ENCODE results near the gene PSD2.

Gene PSD2

DNA sequence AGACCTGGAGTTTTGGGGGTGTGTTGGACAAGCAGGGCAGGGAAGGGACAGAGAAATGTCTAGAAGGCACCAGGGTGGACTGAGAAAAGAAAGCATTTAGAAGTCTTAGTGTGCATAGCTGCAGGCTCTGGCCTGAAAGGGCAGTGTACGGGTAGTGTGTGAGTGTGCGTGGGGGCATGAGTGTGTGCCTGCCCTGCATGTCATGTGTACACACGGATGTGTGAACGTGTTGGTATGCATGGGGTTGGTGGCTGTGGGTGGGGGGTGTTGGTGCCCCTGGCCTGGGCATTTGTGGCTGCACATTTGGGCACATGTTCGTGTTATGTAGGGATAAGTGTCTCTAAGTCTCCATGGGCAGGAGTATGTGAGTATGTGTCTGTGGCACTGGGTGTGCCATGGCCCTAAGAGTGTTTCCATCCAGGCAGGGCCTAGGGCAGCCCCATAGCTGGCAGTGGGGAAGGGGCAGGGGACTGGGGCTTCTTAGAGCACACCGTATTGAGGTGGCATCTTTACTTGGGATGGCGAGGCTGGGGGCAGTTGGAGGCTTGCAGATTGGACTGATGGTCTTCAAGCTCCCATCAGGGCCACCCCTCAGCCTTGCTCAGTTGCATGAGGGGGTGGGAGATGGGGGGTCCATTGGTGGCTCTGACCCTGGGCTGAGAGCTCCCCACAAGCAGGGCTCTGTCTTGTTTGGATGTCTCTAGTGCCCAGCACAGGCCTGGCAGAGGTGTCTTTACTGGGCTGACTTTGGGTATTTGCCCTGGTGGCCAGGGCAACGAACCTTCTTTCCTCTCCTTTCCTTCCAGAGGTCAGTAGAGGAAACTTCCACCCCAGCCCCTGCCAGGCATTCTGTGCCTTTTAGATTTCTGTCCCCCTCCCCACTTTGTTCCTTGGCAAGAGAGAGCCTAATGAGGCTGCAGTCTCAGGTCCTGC lies 15.0 kb downstream of the PSD2 start:
- peak in 16 of 51 donors; percentile 14 to 64 (median 40) for DNase-seq

DNA sequence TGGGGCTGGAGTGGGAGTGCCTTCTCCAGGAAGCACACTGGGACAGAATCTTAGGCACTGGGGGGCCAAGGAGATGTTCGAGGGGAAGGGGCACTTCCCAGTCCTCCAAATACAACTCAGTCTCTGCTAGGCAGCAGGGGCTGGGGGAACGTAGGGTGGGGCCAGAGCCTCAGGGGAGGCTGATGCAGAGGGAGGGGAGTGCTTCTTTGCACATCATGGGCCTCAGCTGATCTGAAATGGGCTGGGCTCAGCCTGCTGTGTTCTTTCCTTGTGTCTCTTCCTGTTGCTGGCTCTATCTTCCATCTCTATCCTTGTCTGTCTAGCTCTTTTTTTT lies 15.6 kb downstream of the PSD2 start:
- DNase-seq, result no peak

DNA sequence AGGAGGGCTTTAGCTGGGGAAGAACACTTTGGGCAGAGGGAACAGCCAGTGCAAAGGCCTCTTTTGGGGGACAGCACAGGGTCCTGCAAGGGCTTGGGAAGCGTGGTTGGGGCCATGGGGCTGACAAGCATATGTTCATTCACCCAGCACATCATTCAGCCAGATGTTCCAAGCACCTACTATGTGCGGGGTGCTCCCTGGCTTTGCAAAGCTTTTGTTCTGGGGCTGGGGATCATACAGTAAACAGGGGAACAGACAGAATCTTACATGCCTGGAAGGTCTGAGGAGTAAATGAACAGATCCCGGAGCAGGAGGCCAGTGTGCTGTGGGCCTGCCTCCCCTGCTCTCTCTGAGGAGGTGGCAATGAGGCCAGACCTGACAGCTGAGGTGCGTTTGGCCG lies 16.7 kb downstream of the PSD2 start:
- no peak for DNase-seq

DNA sequence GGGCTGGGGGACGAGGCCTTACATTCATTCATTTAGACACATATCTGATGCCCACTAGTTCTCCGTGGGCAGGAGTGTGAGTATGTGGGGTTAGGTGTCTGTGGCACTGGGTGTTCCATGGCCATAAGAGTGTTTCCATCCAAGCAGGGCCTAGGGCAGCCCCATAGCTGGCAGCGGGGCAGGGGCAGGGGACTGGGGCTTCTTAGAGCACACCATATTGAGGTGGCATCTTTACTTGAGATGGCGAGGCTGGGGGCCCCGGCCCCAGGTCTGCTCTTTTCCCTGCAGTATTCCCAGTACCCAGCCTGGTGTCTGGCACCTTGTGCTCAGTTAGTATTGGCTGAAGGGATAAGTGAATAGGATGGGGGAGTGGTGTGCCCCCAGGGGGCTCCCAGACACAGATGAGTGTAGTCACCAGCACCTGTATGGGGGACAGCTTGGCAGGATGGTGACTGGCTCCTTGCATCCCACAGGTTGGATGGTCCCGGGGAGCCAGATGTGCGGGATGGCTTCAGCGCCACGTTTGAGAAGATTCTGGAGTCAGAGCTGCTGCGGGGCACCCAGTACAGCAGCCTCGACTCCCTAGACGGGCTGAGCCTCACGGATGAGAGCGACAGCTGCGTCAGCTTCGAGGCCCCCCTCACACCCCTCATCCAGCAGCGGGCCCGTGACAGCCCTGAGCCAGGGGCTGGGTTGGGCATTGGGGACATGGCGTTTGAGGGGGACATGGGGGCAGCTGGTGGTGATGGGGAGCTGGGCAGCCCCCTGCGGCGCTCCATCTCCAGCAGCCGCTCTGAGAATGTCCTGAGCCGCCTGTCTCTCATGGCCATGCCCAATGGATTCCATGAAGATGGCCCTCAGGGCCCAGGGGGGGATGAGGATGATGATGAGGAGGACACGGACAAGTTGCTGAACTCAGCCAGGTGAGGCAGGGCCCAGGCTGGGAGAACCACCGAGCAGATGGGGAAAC lies 17.5 kb downstream of the PSD2 start:
- no peak for DNase-seq

DNA sequence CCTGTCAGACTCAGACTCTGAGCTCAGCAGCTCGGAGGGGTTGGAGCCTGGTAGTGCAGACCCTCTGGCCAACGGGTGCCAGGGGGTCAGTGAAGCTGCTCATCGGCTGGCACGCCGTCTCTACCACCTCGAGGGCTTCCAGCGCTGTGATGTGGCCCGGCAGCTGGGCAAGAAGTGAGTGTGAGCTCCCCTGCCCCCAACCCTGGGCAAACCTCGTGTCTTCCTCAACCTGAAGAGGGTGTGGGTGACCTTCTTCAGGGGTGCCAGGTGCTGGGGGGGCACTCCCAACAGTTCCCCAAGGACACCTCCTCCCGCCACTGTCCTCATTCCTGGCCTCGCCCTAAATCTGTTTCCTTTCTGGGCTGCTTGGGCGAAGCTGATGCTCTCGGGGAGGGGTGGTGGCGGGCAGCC lies 18.6 kb downstream of the PSD2 start:
- DNase-seq, result no peak

DNA sequence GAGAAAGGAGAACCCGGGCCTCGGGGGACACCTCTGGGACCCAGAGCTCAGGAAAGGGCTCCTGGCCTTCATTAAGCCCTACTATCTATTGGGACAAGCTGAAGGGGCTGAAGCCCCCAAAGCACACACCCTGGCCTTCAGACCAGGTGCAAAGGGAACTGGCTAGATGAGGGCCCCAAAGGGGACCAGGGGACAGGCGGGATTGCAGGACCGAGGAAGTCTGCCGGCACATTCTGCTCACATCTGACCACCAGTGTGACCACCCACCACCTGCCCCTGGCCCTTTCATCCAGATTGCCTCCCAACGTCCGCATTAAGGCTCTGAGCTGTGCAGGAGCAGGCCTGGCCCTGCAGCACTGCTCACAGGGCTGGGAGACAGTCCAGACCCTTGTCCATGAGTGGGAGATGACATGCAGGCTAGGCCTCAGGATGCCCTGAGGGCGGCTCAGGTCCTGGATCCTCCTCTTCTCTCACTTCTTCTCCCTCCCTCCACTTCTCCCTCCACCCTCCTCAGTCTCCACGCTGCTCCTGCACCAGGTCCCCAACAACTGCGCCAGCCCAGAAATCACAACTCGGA lies 19.2 kb downstream of the PSD2 start:
- DNase-seq, result no peak

DNA sequence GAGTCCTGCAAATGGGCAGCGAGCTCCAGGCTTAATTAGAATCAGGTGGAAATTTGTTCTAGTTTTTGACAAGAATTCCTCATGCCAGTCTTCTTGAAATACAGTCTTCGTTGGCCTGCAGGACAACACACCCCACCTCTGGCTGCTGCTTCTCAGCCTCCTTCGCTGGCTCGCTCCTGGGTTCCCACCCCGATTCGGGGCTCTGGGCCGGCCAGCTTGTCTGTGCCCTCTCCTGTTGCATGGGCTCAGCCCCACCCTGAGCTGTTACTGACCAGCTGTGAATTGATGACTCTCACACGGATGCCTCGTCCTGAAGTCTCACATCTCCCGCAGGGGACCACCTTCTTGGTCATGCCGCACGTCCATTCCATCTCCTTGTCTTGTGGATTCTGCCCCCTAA lies 21.0 kb downstream of the PSD2 start:
- DNase-seq, result no peak

DNA sequence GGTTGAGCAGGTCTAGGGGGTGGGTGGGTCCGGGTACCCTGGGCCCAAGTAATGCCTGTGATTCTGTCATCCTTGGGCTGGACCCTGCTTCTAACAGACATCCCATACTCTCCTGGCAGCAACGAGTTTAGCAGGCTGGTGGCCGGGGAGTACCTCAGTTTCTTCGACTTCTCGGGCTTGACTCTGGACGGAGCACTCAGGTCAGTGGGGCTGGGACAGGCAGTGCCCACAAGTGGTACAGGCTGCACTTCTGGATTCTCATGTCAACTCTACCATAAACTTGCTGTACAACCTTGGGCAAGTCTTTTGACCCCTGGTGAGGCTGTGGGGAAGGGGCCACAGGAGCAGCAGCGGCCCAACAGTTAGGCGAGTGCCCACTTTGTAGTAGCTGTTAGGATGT lies 21.8 kb downstream of the PSD2 start:
- no peak for DNase-seq

DNA sequence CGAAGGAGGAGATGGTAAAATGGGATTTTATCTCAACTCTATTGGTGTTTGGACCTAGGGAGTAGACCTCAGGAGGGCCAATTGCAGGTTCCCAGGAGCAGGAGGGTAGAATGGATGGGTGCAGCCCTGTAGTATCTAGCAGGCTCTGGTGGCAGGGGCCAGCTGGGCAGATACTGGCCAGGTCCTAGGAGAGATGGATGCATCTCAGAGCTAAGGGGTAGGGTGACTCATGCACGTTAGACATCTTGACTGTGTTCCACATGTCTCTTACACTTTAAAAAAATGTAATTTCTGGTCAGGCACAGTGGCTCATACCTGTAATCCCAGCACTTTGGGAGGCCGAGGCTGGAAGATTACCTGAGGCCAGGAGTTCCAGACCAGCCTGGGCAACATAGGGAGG lies 22.4 kb downstream of the PSD2 start:
- no peak for DNase-seq

DNA sequence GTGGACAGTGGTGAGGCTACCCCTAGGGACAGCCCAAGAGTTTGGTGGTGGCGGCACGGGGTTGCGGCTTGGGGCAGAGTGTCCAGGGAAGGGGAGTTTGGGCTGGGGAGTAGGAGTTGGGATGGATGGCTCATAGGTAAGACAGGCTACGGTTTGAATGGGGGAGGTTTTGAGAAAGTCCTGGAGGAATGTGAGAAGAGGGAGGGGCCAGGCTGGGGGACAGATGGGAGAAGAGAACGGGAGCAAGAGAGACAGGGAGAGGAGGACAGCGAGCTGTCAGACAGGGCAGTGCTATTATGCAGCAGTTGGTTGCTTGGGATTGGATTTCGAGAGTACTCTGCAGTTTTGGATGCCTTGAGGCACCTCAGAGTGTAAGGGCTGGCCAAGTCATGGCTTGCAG lies 24.5 kb downstream of the PSD2 start:
- DNase-seq, result no peak

DNA sequence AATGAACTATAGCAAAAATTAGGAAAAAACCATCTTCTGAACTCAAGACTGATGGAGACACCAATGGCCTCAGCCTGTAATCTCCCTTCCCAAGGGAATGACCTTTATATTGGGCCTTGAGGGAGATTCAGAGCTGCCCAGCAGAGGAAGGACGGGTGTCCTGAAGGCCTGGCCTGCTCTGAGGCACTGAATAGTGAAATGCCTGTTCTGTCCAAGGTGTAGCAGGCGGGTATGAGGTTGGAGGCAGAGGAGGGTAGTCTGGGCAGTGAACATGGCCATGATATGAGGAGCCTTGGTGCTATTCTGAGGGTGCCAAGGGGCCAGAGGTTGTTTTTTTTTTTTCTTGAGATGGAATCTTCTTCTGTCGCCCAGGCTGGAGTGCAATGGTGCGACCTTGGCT lies 25.0 kb downstream of the PSD2 start:
- DNase-seq, result no peak

DNA sequence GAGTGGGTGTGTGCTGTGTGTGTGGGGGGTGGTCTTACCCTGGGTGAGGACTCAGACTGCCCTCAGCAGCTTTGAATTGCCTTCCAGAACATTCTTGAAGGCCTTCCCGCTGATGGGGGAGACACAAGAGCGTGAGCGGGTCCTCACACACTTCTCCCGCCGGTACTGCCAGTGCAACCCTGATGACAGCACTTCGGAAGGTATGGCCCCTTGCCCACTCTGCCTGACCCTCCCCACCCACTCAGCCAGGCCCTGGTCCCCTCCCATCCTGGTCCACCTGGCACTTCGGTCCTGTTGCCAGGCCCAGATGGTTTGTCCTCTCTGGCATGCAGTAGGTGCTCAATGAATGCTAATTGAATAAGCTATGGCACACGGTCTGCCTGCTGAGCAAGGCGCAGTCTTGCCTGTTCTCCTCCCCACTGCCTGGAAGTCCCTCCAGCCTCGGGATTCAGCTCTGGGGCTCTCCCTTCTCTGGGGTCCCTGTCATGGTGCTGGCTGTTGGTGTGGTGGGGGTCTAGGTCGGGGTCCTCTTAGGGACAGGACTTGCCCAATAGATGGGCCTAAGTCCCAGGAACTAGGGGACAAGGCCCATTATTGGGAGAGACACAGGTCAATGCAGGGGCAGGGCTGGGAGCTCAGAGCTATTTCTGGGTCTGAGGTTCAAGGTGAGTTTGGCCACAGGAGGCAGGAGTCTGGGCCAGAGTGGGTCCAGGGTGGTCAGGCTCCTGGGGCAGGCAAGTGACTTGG lies 26.4 kb downstream of the PSD2 start:
- no peak for DNase-seq

DNA sequence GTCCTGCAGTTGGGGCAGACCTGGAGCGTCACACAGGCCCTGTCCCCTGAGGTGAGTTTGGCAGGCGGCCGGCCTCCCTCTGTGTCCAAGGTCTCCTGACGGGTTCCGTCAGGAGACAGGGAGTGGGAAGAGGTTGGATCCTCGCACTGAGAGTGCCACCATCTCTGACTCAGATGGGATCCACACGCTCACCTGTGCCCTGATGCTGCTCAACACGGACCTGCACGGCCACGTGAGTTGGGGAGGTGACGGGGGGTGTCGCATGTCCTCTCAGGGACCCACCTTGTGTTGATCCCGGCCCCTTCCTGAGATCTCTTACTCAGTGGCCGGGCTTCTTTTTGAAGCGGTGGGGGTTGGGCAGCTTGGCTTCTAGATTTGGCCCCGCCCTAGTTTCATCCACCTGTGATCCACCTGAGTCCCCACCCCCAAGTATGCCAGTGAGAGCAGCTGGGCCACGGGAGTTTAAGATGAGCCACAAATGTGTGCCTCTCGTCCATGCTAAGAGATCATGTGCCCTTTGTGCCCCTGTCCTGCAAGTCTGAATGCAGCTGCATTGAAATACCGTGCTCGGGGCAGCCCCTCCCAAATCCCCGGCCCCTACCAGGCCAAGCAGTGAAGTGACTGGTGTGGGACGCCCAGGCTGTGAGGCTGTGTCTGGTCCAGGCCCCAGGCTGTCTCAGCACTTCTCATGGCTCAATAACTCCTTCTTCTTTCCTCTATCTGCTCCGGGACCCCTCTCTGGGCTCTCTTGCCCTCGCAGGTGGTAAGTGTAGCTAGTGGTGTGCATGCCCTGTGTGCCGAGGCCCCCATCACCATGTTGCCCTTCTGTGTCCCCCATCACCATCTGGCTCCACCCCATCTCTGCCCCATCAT lies 27.2 kb downstream of the PSD2 start:
- no peak for DNase-seq

DNA sequence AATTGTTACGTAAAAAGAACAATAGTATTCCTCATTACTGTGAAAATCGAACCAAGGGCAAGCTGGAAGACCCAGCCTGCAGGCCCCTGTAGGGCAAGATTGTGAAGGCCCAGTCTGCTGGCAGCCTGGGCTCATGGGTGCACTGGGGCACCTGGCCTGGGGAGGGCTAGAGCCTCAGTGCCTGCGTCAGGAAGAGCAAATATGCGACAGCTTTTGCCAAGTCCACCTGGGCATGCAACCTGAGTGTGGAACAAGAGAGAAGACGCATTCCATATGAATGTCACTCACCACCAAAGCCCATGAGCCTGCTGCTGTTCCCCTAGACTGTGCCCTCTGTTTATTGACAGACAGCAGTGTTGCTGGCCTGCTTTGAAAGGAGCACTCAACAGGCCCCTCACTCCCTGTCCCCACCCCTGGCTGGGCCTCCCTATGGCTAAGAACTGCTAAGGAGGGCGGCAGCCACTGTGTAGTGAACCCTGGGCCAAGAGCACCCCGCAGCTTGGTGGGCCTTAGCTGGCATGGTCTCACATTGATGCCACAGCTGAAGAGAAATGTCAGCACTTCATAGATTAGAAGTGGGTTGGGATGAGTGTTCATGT lies 28.2 kb downstream of the PSD2 start:
- no peak for DNase-seq

DNA sequence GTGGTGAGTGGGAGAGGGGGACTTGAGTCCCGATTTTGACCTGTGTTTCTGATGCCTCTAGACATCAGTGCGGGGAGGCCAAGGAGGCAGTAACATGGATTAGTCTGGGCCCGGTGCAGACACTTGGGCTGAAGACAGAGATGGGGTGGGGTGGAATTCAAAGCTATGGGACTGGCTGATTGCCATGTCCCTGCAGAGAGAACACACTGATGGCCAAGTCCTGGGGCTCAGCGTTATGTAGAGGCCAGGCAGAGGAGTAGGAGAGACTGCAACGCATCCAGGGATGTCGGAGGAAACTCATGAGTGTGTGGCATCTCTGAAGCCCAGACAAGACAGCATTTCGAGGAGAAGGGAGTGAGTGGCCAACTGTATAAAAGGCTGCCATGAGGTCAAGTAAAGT lies 30.1 kb downstream of the PSD2 start:
- DNase-seq, result no peak

DNA sequence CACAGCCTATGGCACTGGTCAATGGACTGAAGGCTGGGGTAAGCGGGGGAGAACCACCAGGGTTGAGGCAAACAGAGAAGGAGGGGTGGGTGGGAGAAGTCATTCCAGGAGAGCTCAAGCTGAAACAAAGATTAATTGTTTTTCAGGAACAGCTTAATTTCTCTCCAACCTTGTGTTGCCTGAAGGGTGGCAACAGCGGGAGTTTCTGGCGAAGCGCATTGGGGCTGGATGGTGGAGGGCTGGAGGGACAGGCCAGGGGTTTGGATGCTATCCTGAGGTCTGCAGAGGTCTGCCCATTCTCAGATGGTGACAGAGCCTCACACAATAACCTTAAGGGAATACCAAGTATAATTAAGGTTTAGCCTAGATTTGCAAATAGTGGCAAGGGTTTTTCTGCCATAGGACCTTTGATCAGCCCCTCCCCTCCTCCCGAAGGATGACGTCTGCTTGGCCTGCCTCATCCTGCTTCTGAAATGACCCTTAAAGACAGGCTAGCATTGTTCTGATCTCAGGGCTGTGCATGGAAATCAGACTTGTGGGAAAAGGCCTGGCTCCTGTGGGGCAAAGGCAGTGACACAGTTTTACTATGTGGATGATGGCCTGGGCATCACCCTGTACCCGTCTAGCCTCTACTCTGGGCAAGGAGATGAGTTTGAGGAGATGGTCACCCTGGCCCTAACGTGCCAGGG lies 32.7 kb downstream of the PSD2 start:
- DNase-seq, result peak in 38 of 51 donors; percentile 21 to 88 (median 64)

DNA sequence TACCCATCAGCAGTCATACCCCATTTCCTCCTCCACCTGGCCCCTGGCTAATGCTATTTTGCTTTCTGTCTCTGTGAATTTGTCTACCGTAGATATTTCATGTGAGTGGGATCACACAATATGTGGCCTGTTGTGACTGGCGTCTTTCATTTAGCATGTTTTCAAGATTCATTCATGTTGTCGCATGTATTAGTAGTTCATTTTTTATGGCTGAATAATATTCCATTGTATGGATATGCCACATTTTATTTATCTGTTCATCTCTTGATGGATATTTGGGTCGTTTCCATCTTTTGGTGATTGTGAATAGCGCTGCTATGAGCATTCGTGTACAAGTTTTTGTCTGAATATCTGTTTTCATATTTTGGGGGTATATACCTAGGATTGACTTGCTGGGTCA lies 33.9 kb downstream of the PSD2 start:
- no peak for DNase-seq

DNA sequence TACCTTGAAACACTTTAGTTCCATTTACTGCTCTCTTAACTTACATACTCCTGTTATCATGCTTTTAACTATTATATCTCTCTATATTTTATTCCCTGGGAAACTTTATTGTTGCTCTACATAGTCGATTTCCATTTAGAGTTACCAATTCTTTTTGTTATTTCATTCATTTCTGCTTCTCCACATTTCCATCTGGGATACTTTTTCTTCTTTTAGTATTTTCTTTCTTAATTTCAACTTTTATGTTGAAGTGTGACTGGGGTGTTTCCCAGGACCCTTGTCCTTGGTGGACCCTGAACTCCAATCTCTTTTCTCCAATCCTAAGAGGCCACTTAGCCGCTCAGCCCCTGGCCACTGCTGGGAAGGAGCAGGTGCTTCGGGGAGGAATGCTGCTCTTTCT lies 36.0 kb downstream of the PSD2 start:
- no peak for DNase-seq

DNA sequence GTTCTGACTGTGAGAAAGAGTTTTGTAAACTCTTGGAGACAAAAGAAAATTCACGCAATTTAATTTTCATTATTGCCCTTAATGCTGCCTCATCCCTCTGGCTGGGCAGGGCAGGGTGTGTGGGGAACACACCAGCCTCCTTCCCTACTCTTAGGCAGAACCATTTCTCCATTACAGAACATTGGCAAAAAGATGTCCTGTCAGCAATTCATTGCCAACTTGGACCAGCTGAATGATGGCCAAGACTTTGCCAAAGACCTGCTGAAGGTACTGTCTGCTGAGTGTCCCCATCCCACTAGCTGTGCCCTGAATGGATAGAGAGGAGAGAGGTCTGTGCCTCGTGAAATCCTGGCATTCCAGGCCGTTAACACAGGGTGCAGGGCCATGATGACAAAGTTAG lies 37.9 kb downstream of the PSD2 start:
- no peak for DNase-seq

All from hypothalamus (tissue), 51 donors.